ENCODE measurements around the gene SLC2A3.

DNA sequence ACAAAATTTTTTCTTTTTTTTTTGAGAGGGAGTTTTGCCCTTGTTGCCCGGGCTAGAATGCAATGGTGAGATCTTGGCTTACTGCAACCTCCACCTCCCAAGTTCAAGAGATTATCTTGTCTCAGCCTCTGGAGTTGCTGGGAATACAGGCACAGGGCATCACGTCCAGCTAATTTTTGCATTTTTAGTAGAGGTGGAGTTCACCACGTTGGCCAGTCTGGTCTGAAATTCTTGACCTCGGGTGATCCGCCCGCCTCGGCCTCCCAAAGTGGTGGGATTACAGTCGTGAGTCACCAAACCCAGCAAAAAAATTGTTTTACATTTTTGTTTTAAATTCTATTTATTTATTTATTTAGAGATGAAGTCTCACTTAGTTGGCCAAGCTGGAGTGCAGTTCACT is 58.6 kb downstream of the SLC2A3 start:
- TF ChIP-seq CTCF (IDR thresholded peaks at IDR 0.05) (no peak), POLR2A (IDR thresholded peaks at IDR 0.05) (no peak)

Measured in gastroesophageal sphincter (tissue), 3 donors.